H9 (cell line): ENCODE results near the gene ARPIN. TPM values are rescaled to one million over a fixed set of nuclear protein-coding genes. Genes with fewer than 3 reads are reported as not detected.

Experiments
- DNase-seq: peaks from one replicate; pipeline ENCODE4 v3.0.0-alpha.2; 2017
- H2AFZ ChIP-seq: one replicate; pipeline ENCODE4 v1.6.1; 2013; ENCODE audit warnings: mild to moderate bottlenecking, low read length, control low read depth, moderate library complexity
- H2AK5ac ChIP-seq: 2 replicates; pipeline ENCODE4 v1.6.1; 2013; ENCODE audit warnings: low read length, control low read depth, mixed read lengths; ENCODE audit not compliant: insufficient read length
- H2BK120ac ChIP-seq: one replicate; pipeline ENCODE4 v1.6.1; 2013; ENCODE audit warnings: low read depth, mild to moderate bottlenecking, low read length, control low read depth, inconsistent platforms; ENCODE audit not compliant: poor library complexity, severe bottlenecking
- H2BK12ac ChIP-seq: 2 replicates; pipeline ENCODE4 v1.6.1; 2013; ENCODE audit warnings: low read length, control low read depth, mixed read lengths, low read depth; ENCODE audit not compliant: insufficient read length
- H2BK15ac ChIP-seq: 2 replicates; pipeline ENCODE4 v1.6.1; 2013; ENCODE audit warnings: low read depth, low read length, control low read depth
- H2BK20ac ChIP-seq: one replicate; pipeline ENCODE4 v1.6.1; 2013; ENCODE audit warnings: low read depth, mild to moderate bottlenecking, low read length, control low read depth, inconsistent platforms; ENCODE audit not compliant: poor library complexity, severe bottlenecking
- H2BK5ac ChIP-seq: 2 replicates; pipeline ENCODE4 v1.6.1; 2013; ENCODE audit warnings: low read length, control low read depth, mixed read lengths; ENCODE audit not compliant: insufficient read length
- H3K14ac ChIP-seq: 2 replicates; pipeline ENCODE4 v1.6.1; 2013; ENCODE audit warnings: low read length, control low read depth; ENCODE audit not compliant: insufficient read depth
- H3K18ac ChIP-seq: 2 replicates; pipeline ENCODE4 v1.6.1; 2013; ENCODE audit warnings: low read depth, mild to moderate bottlenecking, mixed read lengths, low read length, control low read depth; ENCODE audit not compliant: insufficient read length
- H3K23ac ChIP-seq: 2 replicates; pipeline ENCODE4 v1.6.1; 2013; ENCODE audit warnings: low read length, control low read depth, mixed read lengths, low read depth; ENCODE audit not compliant: insufficient read length
- H3K23me2 ChIP-seq: 2 replicates; pipeline ENCODE4 v1.6.1; 2013; ENCODE audit warnings: low read depth, mild to moderate bottlenecking, mixed read lengths, low read length, control low read depth; ENCODE audit not compliant: insufficient read length, poor library complexity, severe bottlenecking
- H3K27ac ChIP-seq: 2 replicates; pipeline ENCODE4 v1.5.1; 2013; ENCODE audit warnings: low read length, control low read depth, mixed read lengths, low read depth; ENCODE audit not compliant: insufficient read length
- H3K27me3 ChIP-seq: 2 replicates; pipeline ENCODE4 v1.6.1; 2013; ENCODE audit warnings: low read length, control low read depth, inconsistent platforms; ENCODE audit not compliant: insufficient read depth
- H3K4ac ChIP-seq: 2 replicates; pipeline ENCODE4 v1.6.1; 2013; ENCODE audit warnings: low read depth, mild to moderate bottlenecking, control low read depth, inconsistent platforms, low read length, moderate library complexity
- H3K4me1 ChIP-seq: 2 replicates; pipeline ENCODE4 v1.6.1; 2013; ENCODE audit warnings: low read length, control low read depth, inconsistent platforms; ENCODE audit not compliant: insufficient read depth
- H3K4me2 ChIP-seq: 2 replicates; pipeline ENCODE4 v1.6.1; 2013; ENCODE audit warnings: low read length, control low read depth, mixed read lengths; ENCODE audit not compliant: insufficient read length, insufficient read depth
- H3K56ac ChIP-seq: 2 replicates; pipeline ENCODE4 v1.6.1; 2013; ENCODE audit warnings: low read depth, mild to moderate bottlenecking, mixed read lengths, low read length, control low read depth; ENCODE audit not compliant: insufficient read length
- H3K79me1 ChIP-seq: 2 replicates; pipeline ENCODE4 v1.6.1; 2013; ENCODE audit warnings: low read depth, mild to moderate bottlenecking, moderate library complexity, low read length, control low read depth, inconsistent platforms; ENCODE audit not compliant: insufficient read depth, poor library complexity, severe bottlenecking
- H3K79me2 ChIP-seq: 2 replicates; pipeline ENCODE4 v1.6.1; 2013; ENCODE audit warnings: low read length, control low read depth, inconsistent platforms; ENCODE audit not compliant: insufficient read depth
- H3K9ac ChIP-seq: 2 replicates; pipeline ENCODE4 v1.6.1; 2013; ENCODE audit warnings: low read length, control low read depth, mixed read lengths; ENCODE audit not compliant: insufficient read length; ENCODE audit errors: extremely low read depth
- H3K9me3 ChIP-seq: one replicate; pipeline ENCODE4 v1.6.1; 2013; ENCODE audit warnings: low read depth, low read length, inconsistent platforms; ENCODE audit not compliant: control insufficient read depth
- H3T11ph ChIP-seq: one replicate; pipeline ENCODE4 v1.6.1; 2013; ENCODE audit warnings: mild to moderate bottlenecking, low read length, control low read depth, inconsistent platforms
- H4K20me1 ChIP-seq: one replicate; pipeline ENCODE4 v1.6.1; 2013; ENCODE audit not compliant: control insufficient read depth, insufficient read length, insufficient read depth
- H4K5ac ChIP-seq: 2 replicates; pipeline ENCODE4 v1.6.1; 2013; ENCODE audit warnings: low read depth, mild to moderate bottlenecking, mixed read lengths, low read length, control low read depth; ENCODE audit not compliant: insufficient read length
- H4K8ac ChIP-seq: replicated peaks from 2 replicates; pipeline ENCODE4 v1.6.1; 2013; ENCODE audit warnings: low read length, control low read depth, mixed read lengths, low read depth; ENCODE audit not compliant: insufficient read length
- H4K91ac ChIP-seq: 2 replicates; pipeline ENCODE4 v1.6.1; 2013; ENCODE audit warnings: low read depth, mild to moderate bottlenecking, moderate library complexity, mixed read lengths, low read length, control low read depth; ENCODE audit not compliant: insufficient read length
- H3K27ac Mint-ChIP-seq, 3 experiments: 2 replicates in 2 of 3; 3 replicates in 1 of 3; pipeline ENCODE4 v1.8.0; 2020 to 2021; ENCODE audit warnings: mixed read lengths in 3 of 3, mild to moderate bottlenecking in 1 of 3, moderate library complexity in 1 of 3
- H3K27me3 Mint-ChIP-seq: 2 replicates; pipeline ENCODE4 v1.8.0; 2021; ENCODE audit warnings: low read depth, mild to moderate bottlenecking, moderate library complexity, mixed read lengths
- H3K36me3 Mint-ChIP-seq, 3 experiments: 2 replicates in 2 of 3; 3 replicates in 1 of 3; pipeline ENCODE4 v1.8.0; 2020 to 2021; ENCODE audit warnings: low read depth in 3 of 3, mixed read lengths in 3 of 3; ENCODE audit not compliant: insufficient read depth in 1 of 3
- H3K4me1 Mint-ChIP-seq, 2 experiments: 2 replicates each; pipeline ENCODE4 v1.8.0; 2020; ENCODE audit warnings: mixed read lengths in 2 of 2
- H3K4me3 Mint-ChIP-seq, 2 experiments: 2 replicates in 1 of 2; 3 replicates in 1 of 2; pipeline ENCODE4 v1.8.0; 2020 to 2021; ENCODE audit warnings: mild to moderate bottlenecking in 2 of 2, mixed read lengths in 2 of 2, moderate library complexity in 1 of 2
- H3K9me3 Mint-ChIP-seq, 2 experiments: 2 replicates in 1 of 2; 3 replicates in 1 of 2; pipeline ENCODE4 v1.8.0; 2020; ENCODE audit warnings: mild to moderate bottlenecking in 2 of 2, mixed read lengths in 2 of 2, moderate library complexity in 1 of 2
- WGBS: extraction: QIAGEN DNeasy Blood & Tissue Kit; methylation state at CpG from one replicate; pipeline ENCODE4 v1.1.7; 2013; ENCODE audit warnings: missing lambda C conversion rate, low lambda C conversion rate, mixed read lengths; ENCODE audit not compliant: insufficient read length; ENCODE audit errors: extremely low coverage; 5-methylcytosine and 5-hydroxymethylcytosine counted together
- total RNA-seq: library from RNA; stranded (reverse); gene quantifications from 2 replicates; pipeline ENCODE4 v1.2.1, GENCODE V29; 2021
- TF ChIP-seq, protein P1 (sequence below): fragments of 200-600 bp; sonication (generic); conservative IDR thresholded peaks from 3 replicates; pipeline ENCODE4 v1.8.0; 2021; ENCODE audit warnings: antibody characterized with exemption, mild to moderate bottlenecking

Gene ARPIN
- total RNA-seq, 1 experiment from 2014 or later = 6.4 TPM

DNA sequence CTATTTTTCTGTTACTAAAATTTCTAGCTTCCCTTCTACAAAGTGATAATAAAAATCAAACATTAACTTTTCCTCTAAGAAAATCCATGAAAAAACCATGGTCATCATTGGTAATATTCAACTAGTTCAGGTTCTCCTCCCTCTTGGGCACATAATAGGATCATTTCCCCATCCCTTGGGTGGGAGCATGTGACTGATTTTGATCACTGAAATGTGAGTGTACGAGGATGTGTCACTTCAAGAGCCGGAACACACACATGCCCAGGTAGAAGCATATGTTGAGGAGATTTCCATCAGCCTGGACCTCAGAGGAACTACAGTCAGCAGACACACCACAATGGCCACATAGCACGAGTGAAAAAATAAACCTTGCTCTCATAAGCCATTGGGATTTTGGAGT lies 55.1 kb downstream of the ARPIN start:
- no peak overlapping the region for H3T11ph ChIP-seq
- H2BK120ac ChIP-seq = no peak overlapping the region
- H4K8ac ChIP-seq = no peak overlapping the region
- DNase-seq = no peak
- TF ChIP-seq, protein P1, sequence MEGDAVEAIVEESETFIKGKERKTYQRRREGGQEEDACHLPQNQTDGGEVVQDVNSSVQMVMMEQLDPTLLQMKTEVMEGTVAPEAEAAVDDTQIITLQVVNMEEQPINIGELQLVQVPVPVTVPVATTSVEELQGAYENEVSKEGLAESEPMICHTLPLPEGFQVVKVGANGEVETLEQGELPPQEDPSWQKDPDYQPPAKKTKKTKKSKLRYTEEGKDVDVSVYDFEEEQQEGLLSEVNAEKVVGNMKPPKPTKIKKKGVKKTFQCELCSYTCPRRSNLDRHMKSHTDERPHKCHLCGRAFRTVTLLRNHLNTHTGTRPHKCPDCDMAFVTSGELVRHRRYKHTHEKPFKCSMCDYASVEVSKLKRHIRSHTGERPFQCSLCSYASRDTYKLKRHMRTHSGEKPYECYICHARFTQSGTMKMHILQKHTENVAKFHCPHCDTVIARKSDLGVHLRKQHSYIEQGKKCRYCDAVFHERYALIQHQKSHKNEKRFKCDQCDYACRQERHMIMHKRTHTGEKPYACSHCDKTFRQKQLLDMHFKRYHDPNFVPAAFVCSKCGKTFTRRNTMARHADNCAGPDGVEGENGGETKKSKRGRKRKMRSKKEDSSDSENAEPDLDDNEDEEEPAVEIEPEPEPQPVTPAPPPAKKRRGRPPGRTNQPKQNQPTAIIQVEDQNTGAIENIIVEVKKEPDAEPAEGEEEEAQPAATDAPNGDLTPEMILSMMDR = no peak
- H3K9ac ChIP-seq = no peak overlapping the region
- no peaks in the 10 kb centered on the region for H3K27me3 ChIP-seq
- H3K23ac ChIP-seq = no peak overlapping the region
- no peak overlapping the region for H3K4ac ChIP-seq
- H4K5ac ChIP-seq = no peak overlapping the region
- Mint-ChIP-seq H3K36me3 (peaks cover 22 to 45% (median 44%) of the 10 kb centered on the region in 3 experiments), H3K9me3 (peaks cover 10 to 15% of the 10 kb centered on the region in 2 experiments), H3K4me1 (no peaks in the 10 kb centered on the region), H3K4me3 (no peak overlapping the region), H3K27me3 (no peaks in the 10 kb centered on the region; the same call in 1 of the 2 replicates), H3K27ac (no peak overlapping the region)
- H2BK12ac ChIP-seq = no peak overlapping the region
- no peaks in the 10 kb centered on the region for H3K79me1 ChIP-seq
- H3K23me2 ChIP-seq = no peaks in the 10 kb centered on the region
- H3K79me2 ChIP-seq = no peaks in the 10 kb centered on the region
- H3K56ac ChIP-seq = no peak overlapping the region
- WGBS = no CpG with 5 or more reads among the region's 3 CpGs
- H2AFZ ChIP-seq = no peak overlapping the region
- no peak overlapping the region for H3K14ac ChIP-seq
- no peak overlapping the region for H2BK15ac ChIP-seq
- H2BK5ac ChIP-seq = no peak overlapping the region
- H2AK5ac ChIP-seq = no peak overlapping the region
- no peak overlapping the region for H3K4me2 ChIP-seq
- H3K18ac ChIP-seq = no peak overlapping the region
- no peak overlapping the region for H2BK20ac ChIP-seq
- no peaks in the 10 kb centered on the region for H3K4me1 ChIP-seq
- no peak overlapping the region for H3K27ac ChIP-seq
- H3K9me3 ChIP-seq = no peaks in the 10 kb centered on the region
- no peak overlapping the region for H4K91ac ChIP-seq
- no peaks in the 10 kb centered on the region for H4K20me1 ChIP-seq
